K562 (cell line): ENCODE measurements around the gene SEC14L2. TPM values are rescaled to one million over a fixed set of nuclear protein-coding genes. Genes with fewer than 3 reads are reported as not detected.

Experiments
- AFF4 ChIP-seq: sonication (generic); formaldehyde crosslinking; IDR thresholded peaks from 2 replicates; pipeline ENCODE4 v1.8.0; 2023; ENCODE audit warnings: mild to moderate bottlenecking, missing genetic modification reagents
- ARID4B ChIP-seq: sonication (generic); formaldehyde crosslinking; IDR thresholded peaks from 2 replicates; pipeline ENCODE4 v1.8.0; 2022; ENCODE audit warnings: mild to moderate bottlenecking, missing genetic modification reagents
- ARNT ChIP-seq, 2 experiments: fragments of 450-650 bp; IDR thresholded peaks; 2 replicates each; pipeline ENCODE4 v1.6.1; 2016; ENCODE audit warnings: mild to moderate bottlenecking in 1 of 2
- ATF7 ChIP-seq: fragments of 450-650 bp; IDR thresholded peaks from 2 replicates; pipeline ENCODE4 v1.7.1; 2014; ENCODE audit warnings: mild to moderate bottlenecking, moderate library complexity
- CBX5 ChIP-seq: IDR thresholded peaks from 2 replicates; pipeline ENCODE4 v1.6.1; 2014; ENCODE audit warnings: low read depth, borderline replicate concordance
- EHMT2 ChIP-seq: fragments of 450-650 bp; IDR thresholded peaks from 2 replicates; pipeline ENCODE4 v1.6.1; 2018; ENCODE audit warnings: antibody characterized with exemption
- HMBOX1 ChIP-seq: sonication (generic); IDR thresholded peaks from 2 replicates; pipeline ENCODE4 v1.6.1; 2016
- JUN ChIP-seq, 2 experiments: sonication (generic) in 1 of 2; formaldehyde crosslinking in 1 of 2; IDR thresholded peaks; 2 replicates each; pipeline versions ENCODE4 v1.6.1 to v1.8.0; 2012 to 2022; ENCODE audit warnings: borderline replicate concordance in 2 of 2, mild to moderate bottlenecking in 2 of 2, improper control_type of control experiment in 1 of 2, low read depth in 1 of 2, low read length in 1 of 2, missing genetic modification reagents in 1 of 2
- KAT2B ChIP-seq: IDR thresholded peaks from one replicate; pipeline ENCODE4 v1.6.1; 2012; ENCODE audit warnings: low read depth, mild to moderate bottlenecking, control low read depth, inconsistent platforms, low read length, moderate library complexity
- MCM3 ChIP-seq: fragments of 450-650 bp; IDR thresholded peaks from 2 replicates; pipeline ENCODE4 v1.6.1; 2016
- MXD1 ChIP-seq: fragments of 250-450 bp; sonication (Bioruptor Pico); IDR thresholded peaks from 2 replicates; pipeline ENCODE4 v1.8.0; 2021; ENCODE audit warnings: borderline replicate concordance, mild to moderate bottlenecking, moderate library complexity; ENCODE audit not compliant: poor library complexity, severe bottlenecking
- MYC ChIP-seq, 2 experiments: fragments of 250-450 bp in 1 of 2; sonication (Bioruptor Pico) in 1 of 2; IDR thresholded peaks; 2 replicates each; pipeline versions ENCODE4 v1.5.1 to v1.6.1; 2012 to 2021; ENCODE audit warnings: low read depth in 2 of 2, borderline replicate concordance in 1 of 2, improper control_type of control experiment in 1 of 2, low read length in 1 of 2, mild to moderate bottlenecking in 1 of 2, moderate library complexity in 1 of 2
- NFIC ChIP-seq: fragments of 450-650 bp; IDR thresholded peaks from 2 replicates; pipeline ENCODE4 v1.6.1; 2017; ENCODE audit warnings: mild to moderate bottlenecking, inconsistent platforms
- RAD21 ChIP-seq, 2 experiments: fragments of 250-450 bp in 1 of 2; fragments of 450-650 bp in 1 of 2; sonication (Bioruptor Pico) in 1 of 2; formaldehyde crosslinking in 1 of 2; IDR thresholded peaks in 1 of 2; conservative IDR thresholded peaks in 1 of 2; 2 replicates each; pipeline versions ENCODE4 v1.4.0 to v1.8.0; 2020 to 2022; ENCODE audit warnings: mild to moderate bottlenecking in 2 of 2, moderate library complexity in 1 of 2
- ZC3H11A ChIP-seq: IDR thresholded peaks from 2 replicates; pipeline ENCODE4 v1.6.1; 2012; ENCODE audit warnings: low read depth, low read length, improper control_type of control experiment
- ZC3H4 ChIP-seq: sonication (generic); formaldehyde crosslinking; IDR thresholded peaks from 2 replicates; pipeline ENCODE4 v1.9.0; 2021; ENCODE audit warnings: missing genetic modification reagents, borderline replicate concordance
- ZNF239 ChIP-seq: fragments of 250-450 bp; sonication (Bioruptor Pico); IDR thresholded peaks from 2 replicates; pipeline ENCODE4 v1.4.0; 2020; ENCODE audit warnings: mild to moderate bottlenecking
- ZNF347 ChIP-seq: fragments of 450-650 bp; formaldehyde crosslinking; IDR thresholded peaks from 2 replicates; pipeline ENCODE4 v1.4.0; 2020; ENCODE audit warnings: low read depth, mild to moderate bottlenecking, moderate library complexity
- polyA plus RNA-seq, 8 experiments: library from polyadenylated mRNA; depleted of rRNA in 4 of 8; stranded (reverse) in 5 of 8; unstranded in 3 of 8; fragments of >200 nt; fragmentation: Nextera tagmentation in 2 of 8; fragmentation: Illumina TruSeq in 1 of 8; extraction: Ambion mirVana in 2 of 8; extraction: Trizol in 1 of 8; gene quantifications; 2 replicates each; pipeline versions ENCODE4 v1.2.1 to v1.2.3, GENCODE V29; 2011 to 2014; ENCODE audit warnings: inconsistent platforms in 1 of 8, missing spikeins in 1 of 8
- total RNA-seq, 7 experiments: library from RNA; depleted of rRNA in 6 of 7; stranded (reverse); fragments of >200 nt in 6 of 7; fragmentation: Illumina TruSeq in 2 of 7; extraction: Trizol in 2 of 7; gene quantifications; 2 replicates each; pipeline versions ENCODE4 v1.2.1 to v1.2.3, GENCODE V29; 2011 to 2021; ENCODE audit warnings: low replicate concordance in 1 of 7

The SEC14L2 gene
- total and polyA plus RNA-seq, 9 of the 15 experiments (the other 6 are each of a cell fraction or from before 2014, with no cell fraction given): 0.03 to 0.17 (median 0.10) TPM

- TF ChIP-seq ARID4B (0 out of 2 replicates have a peak, but pooled peaks have one; percentile 25), MXD1 (CRISPR knock-in tag) (no peak), MYC (IDR thresholded peaks at IDR 0.05; ENCODE audit: low read depth, low read length) (peak; percentile 60; the same call in 1 of the 2 replicates), MYC (CRISPR knock-in tag; IDR thresholded peaks at IDR 0.05; ENCODE audit: borderline replicate concordance, low read depth) (no peak), MCM3 (no peak), ZC3H4 (no peak), NFIC (no peak), ATF7 (peak; percentile 71; the same call in 1 of the 2 replicates), ZC3H11A (no peak), CBX5 (no peak), AFF4 (peak; percentile 39; the same call in 1 of the 2 replicates), KAT2B (no peak), ZNF239 (CRISPR knock-in tag) (no peak), JUN (IDR thresholded peaks at IDR 0.05; ENCODE audit: borderline replicate concordance, low read depth, low read length) (no peak; the same call in 1 of the 2 replicates), JUN (CRISPR knock-in tag; IDR thresholded peaks at IDR 0.05; ENCODE audit: borderline replicate concordance) (no peak), HMBOX1 (no peak), ZNF347 (CRISPR knock-in tag) (no peak), RAD21 (CRISPR knock-in tag; conservative IDR thresholded peaks at IDR 0.05 in 1 of 2, IDR thresholded peaks at IDR 0.05 in 1 of 2) (no peak), ARNT (IDR thresholded peaks at IDR 0.05) (peak in 1 of 2 experiments; percentile 78; a peak in 1 of 4 replicates), EHMT2 (no peak)
Measured at GRCh38 chr22:30423959-30424533, 27.2 kb downstream of the SEC14L2 start (continued).
